Transverse colon (tissue), 4 donors: ENCODE measurements around the gene GGA3.

ENCODE experiments used
- POLR2AphosphoS5 ChIP-seq, 3 donors: sonication (generic); formaldehyde crosslinking; IDR thresholded peaks; one replicate each; pipeline ENCODE4 v1.6.1; 2016; ENCODE audit warnings: antibody characterized with exemption in 3 of 3
- TF ChIP-seq, protein P1 (sequence below), 5 experiments: fragments of 200-600 bp in 3 of 5; fragments of 450-650 bp in 2 of 5; sonication (generic) in 3 of 5; IDR thresholded peaks; 1 replicate in 2 of 5; 2 replicates in 3 of 5; pipeline ENCODE4 v1.5.1; 2016 to 2017; ENCODE audit warnings: antibody characterized with exemption in 5 of 5, inconsistent platforms in 3 of 5, mild to moderate bottlenecking in 2 of 5, moderate library complexity in 1 of 5

DNA sequence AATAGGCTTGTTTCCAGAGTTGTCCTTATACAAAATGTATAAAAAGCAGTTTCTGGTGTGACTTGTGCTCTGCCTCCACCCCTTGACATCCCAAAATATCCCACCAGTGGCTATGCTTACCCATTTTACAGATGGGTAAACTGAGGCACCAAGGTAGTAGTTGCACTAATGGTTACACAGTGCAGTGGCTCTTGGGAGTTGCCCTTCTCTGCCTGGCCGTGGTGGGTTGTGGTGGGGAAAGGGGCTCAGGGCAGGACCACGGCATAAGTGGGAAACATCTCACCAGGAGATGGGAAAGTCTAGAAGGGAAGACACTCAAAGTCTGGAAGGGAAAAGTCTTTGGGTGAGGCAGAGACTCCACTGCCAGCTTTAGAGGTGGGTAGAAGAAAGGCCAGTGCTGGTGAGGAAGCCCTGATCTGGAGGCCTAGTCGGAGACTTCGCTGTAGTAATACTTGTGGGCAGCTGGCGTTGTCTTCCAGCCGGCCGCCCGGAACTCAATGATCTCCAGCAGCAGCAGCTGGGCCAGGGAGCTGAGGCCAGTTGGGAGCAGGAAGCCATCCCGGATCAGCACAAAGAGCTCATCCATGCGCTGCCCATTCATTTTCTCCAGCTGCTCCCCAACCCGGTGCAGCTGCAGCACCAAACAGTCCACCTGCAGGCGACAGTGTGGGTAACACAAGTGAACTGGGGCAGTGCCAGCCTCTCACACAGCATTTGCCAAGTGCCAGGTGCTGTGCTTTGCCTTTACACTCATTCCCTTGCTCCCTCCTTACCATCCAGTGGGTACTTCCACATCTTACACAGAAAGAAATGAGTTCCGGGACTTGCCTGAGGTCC is 5.1 kb upstream of the GGA3 start:
- TF ChIP-seq, protein P1, sequence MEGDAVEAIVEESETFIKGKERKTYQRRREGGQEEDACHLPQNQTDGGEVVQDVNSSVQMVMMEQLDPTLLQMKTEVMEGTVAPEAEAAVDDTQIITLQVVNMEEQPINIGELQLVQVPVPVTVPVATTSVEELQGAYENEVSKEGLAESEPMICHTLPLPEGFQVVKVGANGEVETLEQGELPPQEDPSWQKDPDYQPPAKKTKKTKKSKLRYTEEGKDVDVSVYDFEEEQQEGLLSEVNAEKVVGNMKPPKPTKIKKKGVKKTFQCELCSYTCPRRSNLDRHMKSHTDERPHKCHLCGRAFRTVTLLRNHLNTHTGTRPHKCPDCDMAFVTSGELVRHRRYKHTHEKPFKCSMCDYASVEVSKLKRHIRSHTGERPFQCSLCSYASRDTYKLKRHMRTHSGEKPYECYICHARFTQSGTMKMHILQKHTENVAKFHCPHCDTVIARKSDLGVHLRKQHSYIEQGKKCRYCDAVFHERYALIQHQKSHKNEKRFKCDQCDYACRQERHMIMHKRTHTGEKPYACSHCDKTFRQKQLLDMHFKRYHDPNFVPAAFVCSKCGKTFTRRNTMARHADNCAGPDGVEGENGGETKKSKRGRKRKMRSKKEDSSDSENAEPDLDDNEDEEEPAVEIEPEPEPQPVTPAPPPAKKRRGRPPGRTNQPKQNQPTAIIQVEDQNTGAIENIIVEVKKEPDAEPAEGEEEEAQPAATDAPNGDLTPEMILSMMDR (IDR thresholded peaks at IDR 0.05): no peak
- TF ChIP-seq POLR2AphosphoS5 (IDR thresholded peaks at IDR 0.05): no peak
